ENCODE results near the gene BUB3. TPM values are rescaled to one million over a fixed set of nuclear protein-coding genes. Genes with fewer than 3 reads are reported as not detected.

The BUB3 gene
- total RNA-seq, 2 donors from 2014 or later = 215 to 332 TPM

DNA sequence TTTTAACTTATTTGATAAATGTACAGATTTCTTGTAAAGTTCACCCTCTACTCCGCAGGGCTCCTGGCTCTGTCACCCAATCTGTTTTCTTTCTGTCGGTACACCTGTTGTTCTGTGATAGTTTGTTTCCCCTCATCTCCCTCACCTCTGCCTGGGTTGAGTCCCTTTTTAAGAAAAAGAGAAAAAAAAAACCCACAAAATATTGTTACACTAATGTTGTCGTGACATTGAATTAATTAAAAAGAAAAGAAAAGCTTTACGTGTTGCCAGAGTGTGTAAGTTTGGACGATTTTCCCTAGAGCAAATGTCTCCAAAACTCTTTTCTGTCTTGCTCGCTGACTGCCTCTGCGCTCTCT is 15.1 kb upstream of the BUB3 start:
- ATAC-seq (no peak), DNase-seq (ENCODE audit: low spot score in 2 of 2) (no peak)
- no peaks in the 10 kb centered on the region for H3K36me3 Mint-ChIP-seq
- H3K27ac Mint-ChIP-seq = no peak overlapping the region
- no peaks in the 10 kb centered on the region for H3K9me3 Mint-ChIP-seq

DNA sequence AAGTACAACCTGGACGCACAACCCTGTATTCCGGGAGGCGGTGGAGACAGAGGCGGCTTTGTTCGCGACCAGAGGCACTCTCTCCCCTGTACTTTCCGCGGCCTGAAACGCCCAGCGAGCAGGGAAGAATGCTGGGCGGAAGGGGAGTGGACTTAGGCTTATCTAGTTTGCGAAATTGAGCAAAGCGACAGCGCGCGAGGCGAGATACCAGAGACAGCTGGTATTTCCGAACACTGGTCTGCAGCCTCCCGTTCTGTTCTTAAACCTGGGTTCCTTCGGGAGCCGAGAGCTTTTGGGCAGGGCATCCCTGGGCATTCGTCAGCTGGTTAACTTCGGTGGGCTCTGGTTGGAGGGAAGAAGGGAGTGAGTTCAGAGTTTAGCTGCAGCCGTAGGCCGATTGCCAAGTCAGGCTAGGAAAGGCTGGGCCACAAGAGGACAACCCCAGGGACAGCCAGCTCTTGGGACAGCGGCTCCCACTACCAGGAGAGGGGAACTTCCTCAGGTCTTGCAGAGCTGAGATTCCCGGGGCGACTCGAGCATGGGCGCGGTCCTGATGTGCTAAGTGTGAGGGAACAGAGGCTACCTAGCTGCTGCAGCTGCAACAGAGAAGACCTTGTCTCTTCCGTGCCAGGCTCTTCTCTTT is 14.6 kb upstream of the BUB3 start:
- DNase-seq (ENCODE audit: low spot score in 2 of 2) (no peak), ATAC-seq (peak in 1 of 2 donors; percentile 7)
- H3K27ac Mint-ChIP-seq = no peak overlapping the region

DNA sequence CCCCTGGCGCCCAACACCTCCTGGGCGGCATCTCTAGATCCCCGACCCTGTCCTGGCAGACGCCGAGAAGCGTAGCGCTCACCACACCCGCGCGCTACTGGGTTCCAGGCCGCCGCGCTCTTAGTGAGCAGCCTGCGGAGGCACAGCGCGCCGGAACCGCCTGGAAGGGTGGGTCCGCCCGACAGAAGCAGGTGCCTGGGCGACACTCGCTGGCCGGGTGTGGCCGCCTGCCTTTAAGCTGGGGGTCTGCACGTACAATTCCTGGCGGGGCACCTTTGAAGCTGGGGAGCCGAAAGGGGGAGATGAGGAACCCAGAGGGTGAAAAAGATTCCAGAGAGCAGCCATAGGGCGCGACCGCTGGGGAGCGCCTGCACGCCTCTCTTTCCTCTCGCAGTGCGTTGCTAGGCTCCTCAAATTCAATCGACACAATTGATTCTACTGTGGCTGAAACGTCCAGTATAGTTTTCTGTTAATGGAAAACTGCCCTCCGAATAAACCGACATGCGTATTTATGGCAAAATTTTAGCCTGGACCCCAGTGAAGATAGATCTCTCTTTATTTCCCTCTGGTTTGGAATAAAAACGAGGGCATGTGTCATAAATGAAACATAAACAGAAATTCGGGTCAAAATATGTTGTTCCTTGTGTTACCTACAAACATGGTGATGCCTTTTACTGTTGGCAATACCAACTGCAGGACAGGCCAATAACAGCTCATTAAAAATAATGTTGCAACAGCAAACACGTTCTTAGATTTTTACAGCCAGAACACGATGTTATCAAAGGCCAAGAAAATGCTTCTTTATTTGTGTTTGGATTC is 13.8 kb upstream of the BUB3 start:
- ATAC-seq = peak in 1 of 2 donors; percentile 34
- no peak overlapping the region for H3K27ac Mint-ChIP-seq
- DNase-seq (ENCODE audit: low spot score in 2 of 2) = no peak
- no peaks in the 10 kb centered on the region for H3K9me3 Mint-ChIP-seq
- no peaks in the 10 kb centered on the region for H3K36me3 Mint-ChIP-seq

More for the DNA sequence above, 14.6 kb upstream of the BUB3 start:
- Mint-ChIP-seq H3K9me3 (no peaks in the 10 kb centered on the region), H3K36me3 (no peaks in the 10 kb centered on the region)

DNA sequence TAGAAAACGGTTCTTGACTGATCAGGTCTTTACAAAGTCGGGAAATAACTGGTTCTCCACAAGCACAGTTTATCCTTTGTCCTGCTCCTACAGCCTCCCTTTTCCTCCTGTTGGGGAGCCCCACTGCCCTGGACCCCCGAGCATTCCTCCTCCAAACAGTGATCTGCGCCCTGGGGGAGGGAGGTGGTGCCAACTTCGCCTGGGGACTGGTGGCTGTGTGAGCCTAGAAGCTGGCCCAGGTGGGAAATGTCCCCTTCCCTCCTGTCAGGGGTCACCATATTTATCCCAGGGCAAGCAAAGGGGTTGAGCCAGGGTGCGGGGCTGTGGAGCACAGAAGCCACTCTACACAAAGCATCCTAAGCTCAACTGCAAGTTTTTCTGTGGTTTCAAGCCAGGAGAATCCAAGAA is 13.2 kb upstream of the BUB3 start:
- no peak for DNase-seq (ENCODE audit: low spot score in 2 of 2)
- no peak overlapping the region for H3K27ac Mint-ChIP-seq
- no peak for ATAC-seq
- H3K9me3 Mint-ChIP-seq = no peaks in the 10 kb centered on the region
- no peaks in the 10 kb centered on the region for H3K36me3 Mint-ChIP-seq

DNA sequence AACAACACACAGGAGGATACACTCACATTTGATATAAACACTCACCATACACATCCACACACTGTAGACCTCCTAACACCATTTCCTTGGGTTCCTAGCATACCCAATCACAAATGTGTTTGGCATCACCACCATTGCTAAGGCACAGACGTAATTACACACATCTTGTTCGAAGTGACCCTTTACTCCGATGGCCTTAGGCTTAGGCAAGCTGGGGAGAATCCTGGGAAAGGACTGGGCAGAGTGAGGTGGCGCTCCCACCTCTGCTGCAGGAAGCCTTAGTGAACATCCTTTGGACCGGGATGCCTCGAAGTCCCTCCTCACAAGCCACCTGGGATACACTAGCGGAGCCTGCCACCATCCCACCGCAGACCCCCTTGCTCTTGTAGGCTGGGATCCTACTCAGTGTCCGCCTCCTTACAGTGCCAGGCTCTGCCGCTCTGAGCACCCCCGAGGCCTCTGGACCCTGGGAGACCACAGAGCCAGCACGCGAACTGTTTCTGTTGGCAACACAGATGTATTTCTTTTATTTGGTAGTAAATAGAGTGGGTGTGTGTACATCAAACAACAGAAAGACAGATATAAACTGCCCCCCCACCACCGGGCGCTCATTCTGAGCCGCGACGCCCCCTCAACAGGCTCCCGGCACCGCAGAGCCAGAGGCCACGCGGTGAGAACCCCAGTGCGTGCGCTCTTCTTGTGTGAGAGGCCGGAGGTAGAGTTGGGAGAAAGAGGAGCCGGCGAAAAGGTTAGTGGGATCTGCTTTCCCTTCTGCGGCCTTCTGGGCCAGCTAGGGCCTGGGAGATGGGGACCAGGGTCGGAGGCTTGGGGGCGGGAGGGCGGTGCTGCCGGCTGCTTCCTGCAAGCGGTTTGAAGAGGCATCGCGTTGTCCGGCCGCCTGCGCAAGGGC is 12.2 kb upstream of the BUB3 start:
- Mint-ChIP-seq H3K27ac (no peak overlapping the region), H3K36me3 (peaks cover 0 to 4% of the 10 kb centered on the region in 2 donors), H3K9me3 (no peaks in the 10 kb centered on the region)
- ATAC-seq (no peak), DNase-seq (ENCODE audit: low spot score in 2 of 2) (no peak)

DNA sequence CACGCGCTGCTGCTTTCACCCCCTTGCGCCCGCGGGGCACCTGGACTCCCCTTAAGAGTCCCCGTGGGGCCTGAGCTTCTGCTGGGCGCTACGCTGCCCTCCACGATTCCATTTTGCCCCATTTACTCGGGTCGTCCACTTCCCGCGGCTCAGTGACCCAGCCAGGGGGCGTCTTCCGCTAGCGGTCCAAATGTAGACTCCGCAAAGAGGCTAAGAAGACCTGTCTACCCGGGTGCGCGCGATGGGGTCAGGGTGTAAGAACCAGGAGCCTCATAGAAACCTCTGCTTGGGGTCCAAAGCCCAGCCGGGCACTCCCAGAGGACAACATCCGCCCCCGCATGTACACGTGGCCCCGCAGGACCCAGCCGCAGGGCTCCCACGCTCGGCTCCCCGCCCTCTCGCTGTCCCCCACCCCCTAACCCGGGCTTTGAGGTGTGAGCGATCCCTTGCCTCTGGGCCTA is 11.5 kb upstream of the BUB3 start:
- Mint-ChIP-seq H3K36me3 (peaks cover 0 to 7% of the 10 kb centered on the region in 2 donors), H3K27ac (no peak overlapping the region), H3K9me3 (no peaks in the 10 kb centered on the region)
- ATAC-seq (no peak), DNase-seq (ENCODE audit: low spot score in 2 of 2) (no peak)

DNA sequence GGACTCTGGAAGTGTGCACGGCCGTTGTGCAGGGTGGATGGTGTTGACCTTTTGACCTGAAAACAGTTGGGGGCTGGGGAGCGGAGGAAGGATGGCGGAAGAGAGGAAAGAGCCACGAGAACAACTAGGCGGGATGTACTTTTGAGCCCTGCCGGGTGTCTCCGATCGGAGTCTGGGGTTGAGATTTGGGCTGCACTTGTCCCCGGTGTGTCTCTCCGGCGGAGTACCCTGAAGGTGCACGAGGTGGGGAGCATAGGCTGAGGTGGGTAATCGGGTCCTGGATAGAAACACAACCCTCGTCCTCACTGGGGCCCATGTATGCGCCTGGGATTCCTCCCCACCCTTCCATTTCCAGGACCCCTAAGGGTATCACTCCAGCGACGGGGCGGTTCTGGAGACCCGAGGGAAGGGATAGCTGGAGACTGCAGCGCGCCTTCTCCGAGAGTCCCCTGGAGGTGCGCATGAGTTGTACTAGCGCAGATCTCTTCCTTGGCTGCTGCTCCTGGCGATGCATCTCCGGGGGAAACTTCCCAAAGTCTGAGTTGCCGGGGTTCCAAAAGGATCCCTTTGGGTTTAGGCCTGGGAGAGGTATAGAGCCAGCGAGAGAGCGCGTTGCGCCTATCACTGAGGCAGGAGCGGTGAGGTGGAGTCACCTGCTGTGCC is 10.9 kb upstream of the BUB3 start:
- no peak for ATAC-seq
- Mint-ChIP-seq H3K9me3 (no peaks in the 10 kb centered on the region), H3K36me3 (peaks cover 0 to 7% of the 10 kb centered on the region in 2 donors), H3K27ac (no peak overlapping the region)
- DNase-seq (ENCODE audit: low spot score in 2 of 2) = no peak

DNA sequence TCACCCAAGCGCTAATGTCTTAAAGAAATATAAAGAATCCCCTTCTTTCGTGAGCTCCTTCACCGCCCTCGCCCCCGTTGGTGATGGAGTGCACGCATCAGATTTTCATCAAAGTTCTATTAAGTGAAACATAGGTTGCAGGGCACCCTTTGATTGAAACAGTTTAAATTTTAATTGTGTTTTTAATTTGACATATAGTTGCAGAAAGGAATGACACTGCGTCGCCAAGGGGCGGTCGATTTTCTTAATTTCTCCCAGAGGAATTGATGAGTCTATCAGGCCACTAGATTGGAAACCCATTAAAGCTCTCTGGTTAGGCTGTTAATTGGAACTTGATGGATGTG is 10.4 kb upstream of the BUB3 start:
- Mint-ChIP-seq H3K9me3 (no peaks in the 10 kb centered on the region), H3K27ac (peak overlapping the region in 1 of 2 donors; percentile 9), H3K36me3 (peaks cover 1 to 8% of the 10 kb centered on the region in 2 donors)
- DNase-seq (ENCODE audit: low spot score in 2 of 2) (no peak), ATAC-seq (no peak)

DNA sequence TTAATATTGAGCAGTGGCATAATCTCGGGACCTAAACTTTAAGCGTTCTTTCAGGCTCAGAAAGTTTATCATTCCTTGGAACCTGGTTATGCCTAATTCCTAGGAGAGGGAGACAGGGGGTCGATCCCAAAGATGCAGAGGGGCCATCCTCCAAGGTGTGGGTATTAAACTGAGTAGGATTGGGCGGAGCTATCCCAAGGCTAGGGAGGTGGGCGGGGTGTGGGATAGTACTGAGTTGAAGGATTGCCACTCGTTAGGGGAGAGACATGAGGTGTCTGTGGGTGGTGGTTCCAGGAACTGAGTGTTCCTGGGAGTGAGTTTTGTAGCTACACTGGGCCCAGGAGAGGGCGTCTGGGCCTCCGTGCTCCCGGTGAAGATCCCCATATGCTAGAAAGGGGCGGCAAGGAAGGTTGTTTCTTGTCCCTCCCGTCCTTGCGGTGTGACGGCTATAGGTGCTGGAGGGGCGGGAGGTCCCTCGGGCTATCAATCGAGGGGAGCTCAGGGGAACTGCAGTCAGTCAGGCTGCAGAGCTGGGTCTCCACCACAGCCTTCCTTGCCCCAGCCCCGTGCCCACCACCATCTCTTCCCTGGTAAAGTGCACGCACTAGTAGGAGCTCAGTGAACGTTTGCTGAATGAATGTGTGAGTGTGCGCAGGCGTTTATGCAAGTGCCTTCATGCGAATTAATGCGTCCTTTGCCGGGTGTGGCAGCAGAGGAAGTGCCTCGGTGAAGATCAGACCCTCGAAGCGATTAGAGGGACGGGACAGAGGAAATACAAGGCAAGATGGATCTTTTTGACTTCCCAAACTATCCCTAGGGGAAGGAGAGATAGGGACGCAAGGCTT is 9.3 kb upstream of the BUB3 start:
- peaks cover 5 to 13% of the 10 kb centered on the region in 2 donors for H3K36me3 Mint-ChIP-seq
- H3K27ac Mint-ChIP-seq = no peak overlapping the region
- ATAC-seq (no peak), DNase-seq (ENCODE audit: low spot score in 2 of 2) (no peak)
- no peaks in the 10 kb centered on the region for H3K9me3 Mint-ChIP-seq

DNA sequence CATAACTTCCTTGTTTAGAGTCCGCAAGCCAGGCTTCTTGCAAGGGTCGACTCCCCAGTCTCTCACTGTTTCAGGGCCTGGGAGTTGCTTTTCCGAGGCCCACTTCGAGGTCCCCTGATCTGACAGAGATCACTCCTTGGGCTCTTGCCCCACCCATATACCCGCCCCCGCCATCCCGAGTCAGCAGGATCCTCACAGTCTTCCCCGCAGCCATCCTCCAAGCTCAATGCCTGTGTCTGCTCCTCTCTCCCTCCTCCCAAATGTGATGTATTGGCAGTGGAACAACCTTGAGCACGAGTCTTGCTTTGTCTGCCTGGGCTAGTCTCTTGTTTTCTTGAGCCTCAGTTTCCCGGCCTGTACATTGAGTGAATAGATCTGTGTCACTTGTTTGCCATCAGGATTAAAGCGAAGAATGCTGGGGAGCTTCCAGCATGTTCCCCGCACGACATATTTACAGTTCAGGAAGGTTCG is 8.6 kb upstream of the BUB3 start:
- Mint-ChIP-seq H3K27ac (no peak overlapping the region), H3K9me3 (no peaks in the 10 kb centered on the region), H3K36me3 (peaks cover 5 to 13% of the 10 kb centered on the region in 2 donors)
- ATAC-seq (no peak), DNase-seq (ENCODE audit: low spot score in 2 of 2) (no peak)

DNA sequence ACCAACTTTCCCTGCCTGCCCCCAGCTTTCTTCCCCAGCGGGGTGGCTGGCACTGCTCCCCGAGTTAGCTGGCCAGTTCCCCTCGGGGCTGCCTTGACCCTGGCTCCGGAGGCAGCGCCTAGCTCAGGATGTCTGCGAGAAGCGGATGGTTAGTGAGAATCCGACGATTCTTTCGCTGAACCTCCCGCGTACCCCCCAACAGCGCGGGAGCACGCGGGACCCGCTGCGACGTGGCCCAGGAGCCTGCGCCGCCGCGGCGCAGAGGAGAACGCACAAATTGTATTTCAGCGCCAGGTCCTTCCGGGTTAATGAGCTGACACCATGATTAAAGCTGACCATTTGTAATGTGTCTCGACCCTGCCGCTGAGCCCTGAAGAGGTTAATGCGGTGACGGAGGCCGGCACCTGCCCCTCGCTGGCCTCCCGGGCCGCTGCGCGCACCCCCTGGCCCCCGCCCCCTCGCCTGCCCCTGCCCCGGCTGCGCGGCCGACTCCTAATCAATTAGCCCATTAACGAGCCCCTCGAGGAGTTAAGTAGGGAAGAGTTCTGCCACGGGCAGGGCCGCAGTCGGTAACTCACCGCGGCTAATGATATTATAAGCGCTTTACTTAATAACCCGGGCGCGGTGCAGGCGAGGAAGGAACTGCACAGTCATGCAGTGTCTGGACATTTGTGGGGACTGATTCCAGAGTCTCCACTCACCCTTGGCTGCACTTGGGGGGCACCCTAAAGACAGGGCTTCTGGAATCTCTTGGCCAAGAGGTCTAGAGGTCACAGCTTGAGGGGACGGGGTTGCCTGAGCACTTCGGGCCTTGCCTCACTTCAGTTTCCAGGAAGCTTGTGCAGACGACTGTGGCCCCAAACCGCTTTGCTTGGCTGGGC is 7.9 kb upstream of the BUB3 start:
- Mint-ChIP-seq H3K27ac (peak overlapping the region in 1 of 2 donors; percentile 29), H3K36me3 (peaks cover 5 to 14% of the 10 kb centered on the region in 2 donors), H3K9me3 (no peaks in the 10 kb centered on the region)
- no peak for DNase-seq (ENCODE audit: low spot score in 2 of 2)
- no peak for ATAC-seq

DNA sequence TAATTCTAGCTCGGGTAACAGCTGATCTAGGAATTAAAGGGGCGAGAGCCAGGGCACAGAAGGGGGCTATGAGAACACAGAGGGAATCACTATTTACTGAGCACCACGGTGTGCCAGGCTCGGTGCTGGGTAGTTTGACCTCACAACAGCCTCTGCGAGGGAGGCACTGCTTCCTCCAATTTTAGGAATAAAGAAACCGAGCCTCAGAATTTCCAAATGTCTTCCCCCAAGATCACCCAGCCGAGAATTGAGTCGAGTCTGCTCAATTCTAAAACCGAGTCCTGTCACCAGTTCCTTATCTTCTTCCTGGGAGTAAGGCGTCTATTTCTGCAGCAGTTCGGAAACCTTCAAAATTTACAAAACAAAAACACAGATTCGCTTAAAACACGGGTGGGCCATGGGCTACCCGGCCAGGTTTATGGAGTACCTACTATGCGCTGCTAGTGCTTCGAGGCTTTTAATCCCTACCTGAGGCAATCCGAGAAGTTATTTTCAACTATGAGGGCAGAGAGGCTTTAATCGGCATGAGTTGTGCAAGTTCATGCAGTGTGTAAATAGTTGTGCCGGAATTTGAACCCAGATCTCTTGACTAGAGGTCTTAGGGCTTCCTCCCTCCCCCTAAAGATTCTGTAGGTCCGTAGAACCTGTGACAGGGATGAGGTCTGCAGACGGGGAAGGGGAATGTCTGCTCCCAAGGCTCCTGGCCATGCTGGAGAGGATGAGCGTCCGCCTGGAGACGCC is 7.1 kb upstream of the BUB3 start:
- Mint-ChIP-seq H3K27ac (peak overlapping the region in 1 of 2 donors; percentile 29), H3K36me3 (peaks cover 5 to 18% of the 10 kb centered on the region in 2 donors), H3K9me3 (no peaks in the 10 kb centered on the region)
- ATAC-seq (no peak), DNase-seq (ENCODE audit: low spot score in 2 of 2) (no peak)

DNA sequence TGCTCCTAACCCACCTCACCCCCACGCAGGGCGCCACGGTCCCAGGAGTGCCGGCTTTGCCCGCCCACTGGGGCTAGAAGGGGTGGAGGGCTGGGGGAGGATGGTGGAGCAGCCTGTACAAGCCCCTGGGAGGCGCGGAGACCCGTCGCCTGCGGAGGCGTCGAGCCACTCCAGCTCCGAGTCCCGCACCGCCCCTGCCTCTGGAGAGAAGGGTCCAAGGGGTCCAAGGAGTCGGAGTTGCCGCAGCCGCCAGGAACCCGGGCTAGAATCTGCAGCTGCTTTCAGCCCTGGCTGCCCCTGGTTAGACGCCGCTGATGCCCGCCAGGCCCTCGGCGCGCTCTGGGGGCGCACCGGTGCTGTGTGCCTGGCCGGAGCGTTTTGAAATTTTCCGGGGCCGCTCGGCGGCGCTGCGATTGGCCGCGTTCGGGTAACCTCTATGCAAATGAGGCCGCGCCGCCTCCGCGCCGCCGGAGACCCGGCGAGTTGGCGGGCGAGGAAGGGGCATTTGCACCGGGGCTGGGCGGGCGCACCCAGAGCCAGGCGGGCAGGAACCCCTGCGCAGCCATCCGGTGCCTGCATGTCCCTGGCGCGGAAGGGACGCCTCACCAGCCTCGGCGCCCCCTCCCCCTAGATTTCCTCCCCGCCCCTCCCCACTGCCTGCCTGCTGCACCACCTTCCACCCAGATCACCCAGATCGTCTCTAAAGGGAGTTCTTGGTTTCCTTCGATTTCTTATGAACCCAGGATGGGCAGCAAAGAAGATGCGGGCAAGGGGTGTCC is 6.4 kb upstream of the BUB3 start, which contains the start of gene HMX2:
Gene HMX2 (plus strand): TSS at position 502 of the 779 bp plus-strand sequence. CDS start 243 bp downstream, at position 745.
- DNase-seq (ENCODE audit: low spot score in 2 of 2) (peak; percentile 55 to 59), ATAC-seq (peak; percentile 47 to 61)
- peaks cover 5 to 18% of the 10 kb centered on the region in 2 donors for H3K36me3 Mint-ChIP-seq
- H3K27ac Mint-ChIP-seq = no peak within 1 kb of the TSS
- no peaks in the 10 kb centered on the region for H3K9me3 Mint-ChIP-seq

All from activated naive CD4-positive, alpha-beta T cell treated with anti-CD3 and anti-CD28 coated beads, Interleukin-2, amount 50 U/mL, for 72 hours (primary cell).